Cerebellar nuclear complex (tissue), 1 donor: ENCODE data around the gene POLD1.
"Not testable (repeated sequence)": the region's sequence is repeated elsewhere in the genome, so short reads cannot be mapped to it uniquely, and the experiment has no call there.

Experiments used
- DNase-seq, 2 experiments: peaks; one replicate each; lab custom pipeline; 2025; lab: John Stamatoyannopoulos, UW

Gene POLD1

GRCh38 chr19:50383852-50384684 lies at the start of gene POLD1:
POLD1 (plus strand) TSS chr19:50384347; CDS start chr19:50398852, 14,505 bp downstream.
- peak; percentile 61 for DNase-seq

- no peak for DNase-seq
These were observed 49.3 kb upstream of the POLD1 start for GRCh38 chr19:50334741-50335421.

- not testable (repeated sequence) for DNase-seq
These were observed 47.1 kb upstream of the POLD1 start for GRCh38 chr19:50337031-50337430.

- DNase-seq, result no peak
These were observed 43.8 kb upstream of the POLD1 start for GRCh38 chr19:50340331-50340730.

- DNase-seq, result no peak
These were observed 43.0 kb upstream of the POLD1 start for GRCh38 chr19:50341091-50341564.

GRCh38 chr19:50344661-50345318 lies 39.4 kb upstream of the POLD1 start:
- no peak for DNase-seq

GRCh38 chr19:50347089-50347581 lies 37.0 kb upstream of the POLD1 start:
- not testable (repeated sequence) for DNase-seq

GRCh38 chr19:50349277-50350057 lies 34.7 kb upstream of the POLD1 start:
- no peak for DNase-seq

- DNase-seq, result no peak
These were observed 31.9 kb upstream of the POLD1 start for GRCh38 chr19:50352242-50352641.

- not testable (repeated sequence) for DNase-seq
These were observed 30.7 kb upstream of the POLD1 start for GRCh38 chr19:50353487-50353880.

GRCh38 chr19:50356691-50357177 lies 27.4 kb upstream of the POLD1 start:
- DNase-seq, result no peak

- peak in 1 of 2 experiments; percentile 40 for DNase-seq
These were observed 26.7 kb upstream of the POLD1 start for GRCh38 chr19:50357178-50358100.

GRCh38 chr19:50358483-50359327 lies 25.4 kb upstream of the POLD1 start:
- DNase-seq, result no peak

- no peak for DNase-seq
These were observed 24.8 kb upstream of the POLD1 start for GRCh38 chr19:50359328-50359818.

- DNase-seq, result no peak
These were observed 22.7 kb upstream of the POLD1 start for GRCh38 chr19:50361290-50362029.

- no peak for DNase-seq
These were observed 22.1 kb upstream of the POLD1 start for GRCh38 chr19:50362030-50362412.

GRCh38 chr19:50362656-50363424 lies 21.3 kb upstream of the POLD1 start:
- DNase-seq, result no peak
